Effector memory CD4-positive, alpha-beta T cell (primary cell): ENCODE measurements around the gene UCN.
"Not testable (repeated sequence)": the region's sequence is repeated elsewhere in the genome, so short reads cannot be mapped to it uniquely, and the experiment has no call there.

ENCODE experiments used
- DNase-seq, 3 donors: peaks; one replicate each; pipeline ENCODE4 v3.0.0-alpha.2; 2020
- H3K27ac ChIP-seq: 2 replicates; pipeline ENCODE4 v1.7.0; 2013; ENCODE audit warnings: mild to moderate bottlenecking, low read length, moderate library complexity; ENCODE audit not compliant: insufficient read depth, poor library complexity, severe bottlenecking
- H3K27me3 ChIP-seq: replicated peaks from 2 replicates; pipeline ENCODE4 v1.7.0; 2013; ENCODE audit warnings: mild to moderate bottlenecking, low read length; ENCODE audit not compliant: insufficient read depth, control insufficient read depth, poor library complexity, severe bottlenecking
- H3K36me3 ChIP-seq: 2 replicates; pipeline ENCODE4 v1.7.0; 2013; ENCODE audit warnings: mild to moderate bottlenecking, low read length, moderate library complexity; ENCODE audit not compliant: control insufficient read depth, insufficient read depth
- H3K4me1 ChIP-seq: 2 replicates; pipeline ENCODE4 v1.7.0; 2013; ENCODE audit warnings: low read length, mild to moderate bottlenecking; ENCODE audit not compliant: control insufficient read depth, insufficient read depth, poor library complexity, severe bottlenecking
- H3K4me3 ChIP-seq: 2 replicates; pipeline ENCODE4 v1.7.0; 2013; ENCODE audit warnings: low read length, low read depth, mild to moderate bottlenecking; ENCODE audit not compliant: insufficient read depth, poor library complexity, severe bottlenecking
- H3K9me3 ChIP-seq: 2 replicates; pipeline ENCODE4 v1.7.0; 2013; ENCODE audit warnings: mild to moderate bottlenecking, low read length, moderate library complexity; ENCODE audit not compliant: control insufficient read depth

The UCN gene

GRCh38 chr2:27304488-27305240 lies 3.6 kb downstream of the UCN start:
- H3K4me3 ChIP-seq, result no peak overlapping the region
- no peaks in the 10 kb centered on the region for H3K36me3 ChIP-seq
- H3K4me1 ChIP-seq, result peaks cover 11% of the 10 kb centered on the region
- no peaks in the 10 kb centered on the region for H3K9me3 ChIP-seq
- peaks cover 14% of the 10 kb centered on the region for H3K27me3 ChIP-seq
- no peak for DNase-seq
- H3K27ac ChIP-seq, result no peak overlapping the region

GRCh38 chr2:27303093-27304025 lies 4.9 kb downstream of the UCN start:
- H3K36me3 ChIP-seq, result no peaks in the 10 kb centered on the region
- H3K9me3 ChIP-seq, result no peaks in the 10 kb centered on the region
- H3K4me1 ChIP-seq, result peaks cover 11% of the 10 kb centered on the region
- peak in 1 of 3 donors; percentile 29 for DNase-seq
- H3K27me3 ChIP-seq, result peaks cover 14% of the 10 kb centered on the region
- no peak overlapping the region for H3K27ac ChIP-seq
- peak overlapping the region; percentile 37 for H3K4me3 ChIP-seq

GRCh38 chr2:27300606-27301005 lies 7.6 kb downstream of the UCN start:
- not testable (repeated sequence) for H3K27ac ChIP-seq, H3K36me3 ChIP-seq, H3K4me1 ChIP-seq, DNase-seq, H3K9me3 ChIP-seq, H3K27me3 ChIP-seq, H3K4me3 ChIP-seq

GRCh38 chr2:27298391-27299080 lies 9.7 kb downstream of the UCN start:
- no peak overlapping the region for H3K27ac ChIP-seq
- H3K4me1 ChIP-seq, result no peaks in the 10 kb centered on the region
- H3K9me3 ChIP-seq, result no peaks in the 10 kb centered on the region
- no peak overlapping the region for H3K4me3 ChIP-seq
- DNase-seq, result no peak
- H3K27me3 ChIP-seq, result no peaks in the 10 kb centered on the region
- H3K36me3 ChIP-seq, result no peaks in the 10 kb centered on the region

GRCh38 chr2:27297195-27297594 lies 11.1 kb downstream of the UCN start:
- Histone ChIP-seq H3K4me3 (no peak overlapping the region), H3K9me3 (no peaks in the 10 kb centered on the region), H3K36me3 (no peaks in the 10 kb centered on the region), H3K27ac (no peak overlapping the region), H3K27me3 (no peaks in the 10 kb centered on the region), H3K4me1 (no peaks in the 10 kb centered on the region)
- no peak for DNase-seq

GRCh38 chr2:27296481-27296880 lies 11.8 kb downstream of the UCN start:
- H3K27me3 ChIP-seq, result no peaks in the 10 kb centered on the region
- H3K4me1 ChIP-seq, result no peaks in the 10 kb centered on the region
- no peak overlapping the region for H3K4me3 ChIP-seq
- no peaks in the 10 kb centered on the region for H3K36me3 ChIP-seq
- H3K27ac ChIP-seq, result no peak overlapping the region
- no peak for DNase-seq
- H3K9me3 ChIP-seq, result no peaks in the 10 kb centered on the region

GRCh38 chr2:27294928-27295327 lies 13.3 kb downstream of the UCN start:
- Histone ChIP-seq H3K27ac (no peak overlapping the region), H3K4me1 (no peaks in the 10 kb centered on the region)

GRCh38 chr2:27291865-27292264 lies 16.4 kb downstream of the UCN start:
- no peaks in the 10 kb centered on the region for H3K36me3 ChIP-seq
- no peaks in the 10 kb centered on the region for H3K4me1 ChIP-seq
- no peaks in the 10 kb centered on the region for H3K9me3 ChIP-seq
- H3K27me3 ChIP-seq, result no peaks in the 10 kb centered on the region
- H3K27ac ChIP-seq, result no peak overlapping the region
- DNase-seq, result no peak
- H3K4me3 ChIP-seq, result no peak overlapping the region

More at GRCh38 chr2:27294928-27295327, 13.3 kb downstream of the UCN start:
- no peaks in the 10 kb centered on the region for H3K9me3 ChIP-seq
- no peaks in the 10 kb centered on the region for H3K27me3 ChIP-seq
- no peaks in the 10 kb centered on the region for H3K36me3 ChIP-seq
- no peak overlapping the region for H3K4me3 ChIP-seq
- DNase-seq, result no peak

- no peak overlapping the region for H3K27ac ChIP-seq
- H3K36me3 ChIP-seq, result no peaks in the 10 kb centered on the region
- H3K9me3 ChIP-seq, result no peaks in the 10 kb centered on the region
- no peak overlapping the region for H3K4me3 ChIP-seq
- H3K27me3 ChIP-seq, result no peaks in the 10 kb centered on the region
- H3K4me1 ChIP-seq, result no peaks in the 10 kb centered on the region
- DNase-seq, result no peak
Measured at GRCh38 chr2:27290549-27290948, 17.7 kb downstream of the UCN start.
